NCI-H446 (cell line): ENCODE results near the gene EIF3CL.
"Not testable (repeated sequence)": the region's sequence is repeated elsewhere in the genome, so short reads cannot be mapped to it uniquely, and the experiment has no call there.

Experiments used
- DNase-seq, 2 experiments: peaks; one replicate each; lab custom pipeline; 2025; lab: John Stamatoyannopoulos, UW

EIF3CL gene, protein sequence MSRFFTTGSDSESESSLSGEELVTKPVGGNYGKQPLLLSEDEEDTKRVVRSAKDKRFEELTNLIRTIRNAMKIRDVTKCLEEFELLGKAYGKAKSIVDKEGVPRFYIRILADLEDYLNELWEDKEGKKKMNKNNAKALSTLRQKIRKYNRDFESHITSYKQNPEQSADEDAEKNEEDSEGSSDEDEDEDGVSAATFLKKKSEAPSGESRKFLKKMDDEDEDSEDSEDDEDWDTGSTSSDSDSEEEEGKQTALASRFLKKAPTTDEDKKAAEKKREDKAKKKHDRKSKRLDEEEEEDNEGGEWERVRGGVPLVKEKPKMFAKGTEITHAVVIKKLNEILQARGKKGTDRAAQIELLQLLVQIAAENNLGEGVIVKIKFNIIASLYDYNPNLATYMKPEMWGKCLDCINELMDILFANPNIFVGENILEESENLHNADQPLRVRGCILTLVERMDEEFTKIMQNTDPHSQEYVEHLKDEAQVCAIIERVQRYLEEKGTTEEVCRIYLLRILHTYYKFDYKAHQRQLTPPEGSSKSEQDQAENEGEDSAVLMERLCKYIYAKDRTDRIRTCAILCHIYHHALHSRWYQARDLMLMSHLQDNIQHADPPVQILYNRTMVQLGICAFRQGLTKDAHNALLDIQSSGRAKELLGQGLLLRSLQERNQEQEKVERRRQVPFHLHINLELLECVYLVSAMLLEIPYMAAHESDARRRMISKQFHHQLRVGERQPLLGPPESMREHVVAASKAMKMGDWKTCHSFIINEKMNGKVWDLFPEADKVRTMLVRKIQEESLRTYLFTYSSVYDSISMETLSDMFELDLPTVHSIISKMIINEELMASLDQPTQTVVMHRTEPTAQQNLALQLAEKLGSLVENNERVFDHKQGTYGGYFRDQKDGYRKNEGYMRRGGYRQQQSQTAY

DNA sequence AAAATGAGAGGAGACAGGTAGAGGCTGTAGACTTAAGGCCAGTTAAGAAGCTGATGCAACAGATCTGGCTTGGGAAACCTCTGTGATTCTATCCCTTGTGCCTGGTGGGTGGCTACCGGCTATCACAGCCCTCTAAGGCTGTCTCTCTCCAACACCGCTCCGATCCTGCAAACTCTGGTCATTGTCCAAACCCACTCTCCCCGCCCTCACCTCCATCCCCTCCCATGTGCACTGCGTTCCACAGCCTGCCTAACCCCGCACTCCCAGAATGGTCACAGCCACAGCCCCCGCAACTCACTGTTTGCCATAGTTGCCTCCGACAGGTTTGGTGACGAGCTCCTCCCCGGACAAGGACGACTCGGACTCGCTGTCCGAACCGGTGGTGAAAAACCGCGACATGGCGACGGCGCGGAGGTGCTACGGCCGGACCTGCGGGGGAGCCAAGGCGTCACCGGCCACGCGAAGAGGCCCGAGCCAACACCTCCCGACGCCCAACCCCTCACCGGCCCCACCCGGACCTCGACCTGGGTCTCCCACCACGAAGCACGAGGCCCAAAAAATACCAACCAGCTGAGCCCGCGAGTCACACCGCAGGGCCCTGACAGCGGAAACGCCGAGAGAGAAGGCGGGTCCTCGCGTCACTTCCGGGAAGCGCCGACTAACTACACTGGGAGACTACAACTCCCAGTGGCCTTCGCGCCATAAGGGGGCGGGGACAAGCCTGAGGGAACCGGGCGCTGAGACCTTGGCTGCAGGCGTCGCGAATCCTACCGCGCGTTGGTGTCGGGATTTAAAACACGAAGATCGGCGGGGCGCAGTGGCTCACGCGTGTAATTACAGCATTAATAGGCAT lies at the start of gene EIF3CL:
Gene EIF3CL, minus strand, starts transcription at position 622 of the 853 bp plus-strand sequence. Its CDS starts 223 bp downstream, at position 399.
- not testable (repeated sequence) for DNase-seq

DNA sequence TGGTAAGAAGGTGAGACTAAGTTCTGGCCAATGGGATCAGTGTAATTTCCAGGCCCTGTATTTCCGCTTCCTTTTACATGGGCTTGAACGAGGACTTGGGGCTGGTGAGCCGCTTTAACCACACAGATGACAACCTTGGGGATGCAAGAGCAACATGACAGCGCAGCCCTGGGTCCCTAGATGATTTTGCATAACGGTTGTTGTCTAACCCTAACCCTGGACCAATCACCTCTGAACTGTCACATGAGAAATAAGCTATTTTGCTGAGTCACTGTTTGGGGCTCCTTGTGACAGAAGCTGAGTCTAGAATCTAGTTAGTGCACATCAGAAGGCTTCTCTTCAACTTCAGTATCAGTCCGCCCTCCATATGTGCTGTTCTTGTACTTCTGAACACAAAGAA lies 43.4 kb upstream of the EIF3CL start:
- not testable (repeated sequence) for DNase-seq

- not testable (repeated sequence) for DNase-seq
Measured at GRCh38 chr16:28446388-28446787, 42.7 kb upstream of the EIF3CL start.

GRCh38 chr16:28443943-28444342 lies 40.3 kb upstream of the EIF3CL start:
- DNase-seq = not testable (repeated sequence)

- DNase-seq = not testable (repeated sequence)
Measured at GRCh38 chr16:28438899-28439298, 35.3 kb upstream of the EIF3CL start.

DNA sequence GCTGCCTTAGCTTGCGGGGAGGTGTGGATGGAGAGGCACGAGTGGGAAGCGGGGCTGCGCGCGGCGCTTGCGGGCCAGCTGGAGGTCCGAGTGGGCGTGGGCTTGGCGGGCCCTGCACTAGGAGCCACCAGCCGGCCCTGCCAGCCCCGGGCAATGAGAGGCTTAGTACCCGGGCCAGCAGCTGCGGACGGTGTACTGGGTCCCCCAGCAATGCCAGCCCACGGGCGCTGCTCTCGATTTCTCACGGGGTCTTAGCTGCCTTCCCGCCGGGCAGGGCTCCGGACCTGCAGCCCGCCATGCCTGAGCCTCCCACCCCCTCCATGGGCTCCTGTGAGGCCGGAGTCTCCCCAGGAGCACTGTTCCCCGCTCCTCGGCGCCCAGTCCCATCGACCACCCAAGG lies 31.7 kb upstream of the EIF3CL start:
- DNase-seq = not testable (repeated sequence)

DNA sequence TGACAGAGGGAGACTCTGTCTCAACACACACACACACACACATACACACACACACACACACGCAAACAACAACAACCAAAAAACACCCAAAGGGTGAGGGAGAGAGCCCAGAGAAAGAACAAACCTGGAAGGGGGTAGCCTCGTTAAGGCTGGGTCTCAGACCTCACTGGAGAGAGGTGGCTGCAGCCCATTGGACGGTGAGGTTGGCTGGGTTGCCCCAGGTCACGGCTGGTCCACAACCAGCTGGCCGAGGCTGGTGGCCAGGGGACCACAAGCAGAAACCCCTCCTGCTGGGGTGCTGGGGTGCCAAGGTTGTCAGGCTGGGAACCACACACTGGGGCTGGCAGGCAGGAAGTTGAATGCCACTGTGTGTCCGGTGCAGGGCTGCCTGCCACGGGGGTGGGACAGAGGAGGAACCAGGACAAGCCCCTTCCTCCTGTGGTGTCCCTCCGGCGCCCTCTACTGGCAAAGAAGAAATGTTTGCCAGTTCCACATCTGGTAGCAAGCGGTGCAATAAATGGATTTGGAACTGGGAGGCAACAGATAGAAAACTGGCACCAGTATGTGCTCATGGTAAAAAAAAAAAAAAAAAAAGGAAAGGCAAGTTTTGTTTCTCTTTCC lies 22.5 kb upstream of the EIF3CL start:
- DNase-seq = not testable (repeated sequence)

DNA sequence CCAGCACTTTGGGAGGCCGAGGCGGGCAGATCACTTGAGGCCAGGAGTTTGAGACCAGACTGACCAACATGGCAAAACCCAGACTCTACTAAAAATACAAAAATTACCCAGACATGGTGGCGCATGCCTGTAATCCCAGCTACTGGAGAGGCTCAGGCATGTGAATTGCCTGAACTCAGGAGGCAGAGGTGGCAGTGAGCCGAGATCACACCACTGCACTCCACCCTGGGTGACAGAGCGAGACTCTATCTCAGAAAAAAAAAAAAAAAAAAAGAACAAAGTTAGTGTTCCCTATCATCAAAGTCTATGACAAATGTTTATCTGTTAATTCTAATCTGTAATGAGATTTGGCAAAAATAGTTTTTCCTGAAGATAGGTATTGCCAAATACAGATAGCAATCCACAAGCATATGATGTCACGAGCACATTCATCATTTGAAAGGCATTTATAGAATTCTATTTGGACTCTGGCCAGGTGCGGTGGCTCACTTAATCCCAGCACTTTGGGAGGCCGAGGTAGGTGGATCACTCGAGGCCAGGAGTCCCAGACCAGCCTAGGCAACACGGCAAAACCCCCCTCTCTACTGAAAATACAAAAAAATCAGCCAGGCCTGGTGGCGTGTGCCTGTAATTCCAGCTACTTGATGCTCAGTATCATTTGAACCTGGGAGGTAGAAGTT lies 17.6 kb upstream of the EIF3CL start:
- not testable (repeated sequence) for DNase-seq

DNA sequence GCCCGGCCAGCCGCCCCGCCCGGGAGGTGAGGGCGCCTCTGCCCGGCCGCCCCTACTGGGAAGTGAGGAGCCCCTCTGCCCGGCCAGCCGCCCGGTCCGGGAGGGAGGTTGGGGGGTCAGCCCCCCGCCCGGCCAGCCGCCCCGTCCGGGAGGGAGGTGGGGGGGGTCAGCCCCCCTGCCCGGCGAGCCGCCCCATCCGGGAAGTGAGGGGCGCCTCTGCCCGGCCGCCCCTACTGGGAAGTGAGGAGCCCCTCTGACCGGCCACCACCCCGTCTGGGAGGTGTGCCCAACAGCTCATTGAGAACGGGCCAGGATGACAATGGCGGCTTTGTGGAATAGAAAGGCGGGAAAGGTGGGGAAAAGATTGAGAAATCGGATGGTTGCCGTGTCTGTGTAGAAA lies 13.4 kb upstream of the EIF3CL start:
- DNase-seq = not testable (repeated sequence)

DNA sequence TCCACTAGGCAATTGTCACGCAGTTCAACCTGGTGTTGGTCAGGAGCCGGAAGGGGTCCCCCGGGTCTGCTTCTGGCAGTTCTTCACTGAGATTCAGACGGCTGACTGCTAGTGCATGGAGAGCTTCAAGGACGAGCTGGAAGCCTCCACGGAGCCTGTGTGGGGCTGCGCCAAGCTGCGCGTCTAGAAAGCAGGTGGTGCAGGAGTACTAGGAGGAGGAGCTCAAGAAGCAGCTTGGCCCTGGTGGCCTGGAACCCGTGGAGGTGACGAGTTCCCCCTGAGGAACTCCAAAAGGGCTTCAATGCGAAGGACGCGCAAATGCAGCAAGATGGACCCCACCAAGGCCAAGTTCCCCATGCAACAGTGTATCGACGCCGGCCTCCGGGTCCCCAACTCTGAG lies 10.9 kb upstream of the EIF3CL start:
- not testable (repeated sequence) for DNase-seq

DNA sequence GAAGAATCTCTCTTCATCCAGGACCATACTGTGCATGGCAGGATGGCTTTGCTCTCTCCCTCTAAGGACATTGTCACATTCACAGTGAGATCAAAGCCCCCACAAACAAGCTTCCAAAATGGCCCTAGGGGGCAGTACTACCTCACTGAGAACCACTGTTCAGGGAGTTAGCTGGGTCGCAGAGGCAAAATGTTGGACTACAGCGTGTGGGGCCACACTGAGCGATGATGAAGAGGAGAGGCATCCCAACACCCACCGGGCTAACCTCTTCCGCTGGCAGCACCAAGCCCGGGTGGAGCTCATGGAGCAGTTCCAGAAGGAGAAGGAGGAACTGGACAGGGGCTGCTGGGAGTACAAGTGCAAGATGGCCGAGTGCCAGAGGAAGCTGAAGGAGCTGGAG lies 9.9 kb upstream of the EIF3CL start:
- not testable (repeated sequence) for DNase-seq

DNA sequence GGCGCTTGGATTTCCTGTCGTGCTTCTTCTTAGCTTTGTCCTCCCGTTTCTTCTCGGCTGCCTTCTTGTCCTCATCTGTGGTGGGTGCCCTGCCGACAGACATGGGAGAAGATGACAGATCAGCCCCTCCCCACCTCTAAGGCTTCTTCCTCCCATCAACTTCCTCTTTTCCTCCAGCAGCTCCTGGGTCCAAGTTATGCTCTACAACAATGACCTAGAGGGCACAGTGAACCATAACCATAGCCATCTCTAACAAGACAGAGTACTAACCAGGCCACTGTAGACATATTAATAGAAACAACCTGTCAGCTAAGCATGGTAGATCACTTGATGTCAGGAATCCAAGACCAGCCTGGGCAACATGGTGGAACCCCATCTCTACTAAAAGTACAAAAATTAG lies 11.6 kb downstream of the EIF3CL start:
- DNase-seq = not testable (repeated sequence)

DNA sequence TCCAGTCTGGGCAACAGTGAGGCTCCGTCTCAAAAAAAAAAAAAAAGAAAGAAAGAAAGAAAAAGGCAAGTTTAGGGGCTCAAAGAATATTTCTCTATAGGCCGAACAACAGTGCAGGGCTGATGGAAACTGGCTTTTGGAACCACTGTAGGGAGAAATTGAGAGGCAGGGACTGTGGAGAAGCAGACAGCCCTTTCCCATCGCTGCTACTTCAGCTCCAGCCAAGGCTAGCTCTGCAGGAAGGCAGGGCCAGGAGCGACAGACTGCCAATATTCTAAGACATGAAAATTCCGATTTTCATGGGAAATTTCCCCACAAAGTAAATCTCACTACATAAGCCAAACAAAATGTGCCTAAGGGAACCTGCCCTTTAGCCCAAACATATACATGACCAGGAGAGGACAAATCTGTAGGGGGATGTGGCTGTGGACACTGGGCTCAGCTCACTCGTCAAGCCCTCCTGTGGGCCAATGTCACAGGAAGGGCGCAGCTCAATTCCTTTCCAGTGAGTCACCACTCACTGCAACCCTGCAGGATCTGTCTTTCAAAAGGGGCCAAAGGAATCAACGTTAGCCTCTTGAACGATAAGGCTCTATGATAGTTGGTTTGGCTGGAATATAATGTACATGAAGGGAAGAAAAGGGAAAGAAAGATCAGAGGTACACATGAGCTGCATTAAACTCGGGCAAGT lies 21.3 kb downstream of the EIF3CL start:
- not testable (repeated sequence) for DNase-seq

- DNase-seq = not testable (repeated sequence)
Measured at GRCh38 chr16:28377822-28378221, 25.8 kb downstream of the EIF3CL start.

DNA sequence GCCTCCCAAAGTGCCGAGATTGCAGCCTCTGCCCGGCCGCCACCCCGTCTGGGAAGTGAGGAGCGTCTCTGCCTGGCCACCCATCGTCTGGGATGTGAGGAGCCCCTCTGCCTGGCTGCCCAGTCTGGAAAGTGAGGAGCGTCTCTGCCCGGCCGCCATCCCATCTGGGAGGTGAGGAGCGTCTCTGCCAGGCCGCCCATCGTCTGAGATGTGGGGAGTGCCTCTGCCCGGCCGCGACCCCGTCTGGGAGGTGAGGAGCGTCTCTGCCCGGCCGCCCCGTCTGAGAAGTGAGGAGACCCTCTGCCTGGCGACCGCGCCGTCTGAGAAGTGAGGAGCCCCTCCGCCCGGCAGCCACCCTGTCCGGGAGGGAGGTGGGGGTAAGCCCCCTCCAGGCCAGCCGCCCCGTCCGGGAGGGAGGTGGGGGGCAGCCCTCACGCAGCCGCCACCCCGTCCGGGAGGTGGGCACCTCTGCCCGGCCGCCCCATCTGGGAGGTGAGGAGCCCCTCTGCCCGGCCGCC lies 26.5 kb downstream of the EIF3CL start:
- not testable (repeated sequence) for DNase-seq

GRCh38 chr16:28375115-28375514 lies 28.5 kb downstream of the EIF3CL start:
- not testable (repeated sequence) for DNase-seq

DNA sequence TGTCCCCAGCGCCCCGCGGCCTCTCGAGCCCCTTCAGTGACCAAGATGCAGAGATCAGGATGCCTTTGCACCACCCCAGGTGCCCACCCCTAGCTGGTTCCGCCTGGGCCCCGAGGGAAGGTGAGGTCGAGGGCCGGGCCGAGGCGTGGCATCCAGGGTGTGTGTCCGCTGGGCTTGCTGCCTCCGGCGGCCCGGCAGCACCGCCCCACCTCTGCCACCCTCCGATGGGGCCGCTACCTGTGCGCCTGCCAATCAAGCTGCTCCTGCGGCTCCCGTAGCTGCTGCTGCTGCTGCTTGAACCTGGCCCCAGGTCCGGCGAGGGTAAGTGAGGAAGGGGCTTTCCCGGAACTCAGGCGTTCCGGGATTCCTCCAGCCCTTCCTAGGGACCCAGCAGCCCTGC lies 29.4 kb downstream of the EIF3CL start:
- not testable (repeated sequence) for DNase-seq

DNA sequence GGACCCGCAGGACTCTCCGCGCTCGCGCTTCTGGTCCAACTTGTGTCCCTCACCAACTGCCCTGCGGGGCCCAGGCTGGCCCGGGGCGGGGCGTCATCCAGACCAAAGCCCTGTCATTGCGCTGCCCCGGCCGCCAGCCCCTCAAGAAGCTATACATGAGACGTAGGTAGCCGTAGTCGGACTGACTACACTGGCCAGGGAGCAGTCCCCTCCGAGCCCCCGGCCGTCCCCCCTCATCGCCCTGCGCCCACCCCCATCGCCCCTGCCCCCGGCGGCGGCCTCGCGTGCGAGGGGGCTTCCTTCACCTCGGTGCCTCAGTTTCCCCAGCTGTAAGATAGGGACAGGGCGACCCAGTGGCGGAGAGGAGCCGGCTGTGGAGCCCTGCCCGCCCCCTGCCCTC lies 35.7 kb downstream of the EIF3CL start:
- not testable (repeated sequence) for DNase-seq

- DNase-seq = not testable (repeated sequence)
Measured at GRCh38 chr16:28364268-28365173, 39.1 kb downstream of the EIF3CL start.
